ENCODE results near the gene CTDSP2. TPM values are rescaled to one million over a fixed set of nuclear protein-coding genes. Genes with fewer than 3 reads are reported as not detected.
"Not testable (repeated sequence)": the region's sequence is repeated elsewhere in the genome, so short reads cannot be mapped to it uniquely, and the experiment has no call there.

CTDSP2 gene
- total RNA-seq, 1 experiment from 2014 or later, result 78.6 TPM

DNA sequence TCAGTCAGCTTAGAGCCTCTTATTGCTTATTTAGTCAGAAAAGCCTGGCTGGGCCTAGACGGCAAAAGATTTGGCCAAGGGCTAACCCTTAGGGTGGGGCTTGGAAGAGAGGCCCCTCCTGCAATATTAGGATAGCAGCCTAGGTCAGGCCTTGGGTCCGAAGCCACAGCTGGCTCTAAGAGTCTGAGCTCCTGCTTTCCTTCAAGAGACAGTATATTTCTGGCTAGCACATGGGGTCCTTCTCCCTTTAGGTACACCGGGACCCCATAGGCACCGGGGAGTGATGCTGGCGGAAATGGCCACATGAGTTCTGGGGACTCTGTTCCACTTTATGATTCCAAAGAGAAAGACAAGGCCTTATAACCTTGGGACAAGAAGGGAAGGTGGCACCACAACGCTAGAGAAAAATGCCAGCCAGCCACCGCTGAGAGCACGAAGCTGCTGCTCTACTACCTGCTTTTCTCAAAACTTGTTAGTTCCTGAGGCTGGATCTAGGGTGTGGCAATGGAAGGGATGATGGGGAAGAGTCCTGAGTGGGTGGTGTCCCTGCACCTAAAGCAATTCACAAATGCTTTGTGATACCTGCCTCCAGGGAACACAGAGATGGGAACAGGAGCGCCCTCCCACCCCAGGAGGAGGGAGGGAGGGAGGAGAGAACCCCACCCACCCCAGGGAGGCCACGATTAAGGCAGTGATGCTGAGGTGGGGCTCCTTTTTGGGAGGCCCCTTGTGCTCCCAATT is 24.9 kb downstream of the CTDSP2 start:
- DNase-seq (ENCODE audit: low spot score), result no peak
- in situ Hi-C loops (cut with HindIII; ENCODE audit: low sequenced_read_pairs), result no loop called here

DNA sequence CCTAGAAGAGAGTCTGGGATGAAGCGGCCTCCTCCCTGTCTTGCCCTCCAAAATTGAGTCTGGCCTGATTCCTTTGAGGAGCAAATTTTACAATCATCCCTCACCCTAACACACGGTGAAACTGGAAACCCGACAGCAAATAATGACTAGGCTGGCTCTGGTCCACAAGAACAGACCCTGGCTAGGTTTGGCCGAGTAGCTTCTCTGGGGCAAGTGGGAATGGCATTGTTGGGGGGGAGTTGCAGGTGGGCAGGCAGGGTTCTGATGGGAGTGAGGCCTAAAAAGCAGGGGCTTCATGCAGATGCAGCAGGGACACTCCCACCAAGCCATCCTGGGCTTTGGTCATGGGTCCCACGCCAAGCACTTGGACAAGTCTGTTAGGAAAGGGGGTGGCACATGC is 25.5 kb downstream of the CTDSP2 start:
- in situ Hi-C loops (cut with HindIII; ENCODE audit: low sequenced_read_pairs); DNase-seq (ENCODE audit: low spot score): not testable (repeated sequence)

DNA sequence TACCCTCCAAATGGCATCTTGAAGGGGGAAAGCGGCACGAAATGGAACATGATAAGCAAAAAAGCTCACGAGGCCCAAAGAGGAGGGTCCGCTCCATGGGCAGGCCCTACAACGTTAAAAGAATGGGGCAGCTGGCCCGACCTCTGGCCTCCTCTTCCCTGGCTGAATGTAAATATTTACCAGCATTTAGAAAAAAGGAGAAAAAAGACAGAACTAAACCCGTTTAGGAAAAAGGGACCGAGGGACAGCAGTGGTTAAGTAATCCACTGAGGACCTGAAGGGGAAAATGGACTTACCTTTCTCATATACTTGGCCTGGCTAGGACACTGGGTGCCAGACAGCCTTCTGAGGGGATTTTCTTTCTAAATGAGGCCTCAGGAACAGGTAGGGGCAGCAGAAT is 26.4 kb downstream of the CTDSP2 start:
- DNase-seq (ENCODE audit: low spot score); in situ Hi-C loops (cut with HindIII; ENCODE audit: low sequenced_read_pairs): not testable (repeated sequence)

DNA sequence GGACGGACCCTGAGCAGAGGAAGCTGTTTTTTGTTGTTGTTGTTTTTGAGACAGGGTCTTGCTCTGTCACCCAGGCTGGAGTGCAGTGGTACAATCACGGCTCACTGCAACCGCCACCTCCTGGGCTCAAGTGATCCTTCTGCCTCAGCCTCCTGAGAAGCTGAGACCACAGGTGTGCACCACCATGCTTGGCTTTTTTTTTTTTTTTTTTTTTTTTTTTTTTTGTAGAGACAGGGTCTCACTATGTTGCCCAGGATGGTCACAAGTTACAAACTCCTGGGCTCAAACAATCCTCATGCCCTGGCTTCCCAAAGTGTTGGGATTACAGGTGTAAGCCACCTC is 28.6 kb downstream of the CTDSP2 start:
- in situ Hi-C loops (cut with HindIII; ENCODE audit: low sequenced_read_pairs); DNase-seq (ENCODE audit: low spot score): not testable (repeated sequence)

DNA sequence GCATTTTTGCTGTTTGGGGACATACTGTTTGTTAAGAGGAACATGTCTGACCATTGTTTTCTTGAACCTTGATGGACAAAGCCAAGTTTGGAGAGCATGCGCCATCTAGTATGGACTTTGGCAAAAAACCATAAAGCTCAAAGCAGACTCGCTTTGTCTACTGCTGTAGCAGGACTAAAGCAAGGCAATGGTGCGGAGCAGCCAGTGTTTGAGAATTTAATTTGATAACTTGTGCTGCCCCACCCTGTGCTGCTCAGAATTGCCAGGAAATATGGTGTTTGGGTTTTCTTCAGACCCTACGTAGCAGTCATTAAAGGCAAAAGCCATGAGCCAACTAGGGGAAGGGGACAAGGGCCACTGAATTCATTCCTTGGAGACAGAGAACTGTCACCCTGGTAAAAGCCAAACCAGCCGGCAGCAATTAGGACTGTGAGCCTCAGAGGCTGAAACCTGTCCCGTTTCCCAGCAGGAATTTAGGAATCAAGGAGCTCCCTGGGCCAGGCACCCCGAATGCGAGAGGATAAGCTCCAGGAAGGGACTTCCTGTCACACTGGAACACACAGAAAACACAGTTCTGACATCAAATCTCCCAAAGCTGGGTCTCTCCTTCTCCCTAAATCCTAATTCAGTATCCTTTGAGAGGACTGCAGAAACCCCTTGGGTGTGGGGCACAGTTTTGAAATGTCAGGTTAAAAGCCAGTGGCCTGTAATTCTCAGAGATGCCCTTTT is 29.1 kb downstream of the CTDSP2 start:
- in situ Hi-C loops (cut with HindIII; ENCODE audit: low sequenced_read_pairs), result no loop called here
- DNase-seq (ENCODE audit: low spot score), result no peak

DNA sequence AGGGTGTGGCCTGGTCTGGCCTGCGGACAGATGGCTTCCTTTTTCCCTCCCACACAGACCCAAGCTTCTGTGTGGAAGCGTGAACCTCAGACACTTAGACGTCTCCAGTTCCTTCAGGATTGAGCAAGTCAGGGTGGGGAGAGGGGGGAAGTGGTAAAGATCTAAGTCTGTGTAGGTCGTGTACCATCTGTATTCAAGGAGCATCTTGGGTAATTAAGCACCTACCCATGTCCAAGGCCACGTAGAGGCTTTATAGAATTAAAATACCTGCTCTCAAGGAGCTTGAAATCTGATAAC is 29.7 kb downstream of the CTDSP2 start:
- DNase-seq (ENCODE audit: low spot score), result no peak
- in situ Hi-C loops (cut with HindIII; ENCODE audit: low sequenced_read_pairs), result no loop called here

DNA sequence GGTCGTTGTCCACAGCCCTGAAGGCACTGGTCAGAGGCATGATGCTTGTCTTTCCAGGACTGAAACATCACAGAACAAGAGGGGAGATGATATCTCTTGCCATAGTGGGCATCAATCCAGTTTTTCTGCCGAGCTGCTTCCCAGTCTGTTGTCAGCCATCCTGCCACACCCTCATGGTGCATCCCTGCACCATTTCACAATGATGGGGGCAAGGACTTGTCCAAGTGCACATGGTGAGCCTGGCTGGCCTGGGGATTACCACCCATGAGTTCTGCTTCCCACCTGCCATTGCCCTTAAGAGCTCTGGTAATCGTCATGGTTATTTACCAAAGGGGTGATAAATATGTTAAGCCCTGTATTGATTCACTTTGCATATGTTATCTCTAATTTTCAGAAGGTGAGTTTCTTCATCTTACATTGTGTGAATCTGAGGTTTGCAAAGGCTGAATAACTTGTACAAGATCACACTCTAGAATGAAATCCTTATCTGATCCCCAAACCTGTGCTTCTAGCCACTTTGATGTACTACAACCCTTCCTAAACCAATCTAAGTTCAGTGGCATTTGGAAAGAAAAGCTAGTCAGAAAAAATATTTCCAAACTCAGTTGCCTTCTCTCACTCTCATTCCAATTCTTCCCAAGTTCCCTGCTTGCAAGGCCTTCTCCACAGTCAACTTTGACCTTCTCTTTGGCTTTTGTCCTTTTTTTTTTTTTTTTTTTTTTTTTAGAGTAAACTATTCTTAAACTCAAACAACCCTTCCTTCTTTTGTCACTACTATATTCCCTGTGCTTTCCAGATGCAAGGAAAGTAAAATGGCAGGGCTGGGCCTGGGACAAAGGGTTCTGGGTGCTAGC is 30.3 kb downstream of the CTDSP2 start:
- DNase-seq (ENCODE audit: low spot score), result no peak
- in situ Hi-C loops (cut with HindIII; ENCODE audit: low sequenced_read_pairs), result no loop called here

DNA sequence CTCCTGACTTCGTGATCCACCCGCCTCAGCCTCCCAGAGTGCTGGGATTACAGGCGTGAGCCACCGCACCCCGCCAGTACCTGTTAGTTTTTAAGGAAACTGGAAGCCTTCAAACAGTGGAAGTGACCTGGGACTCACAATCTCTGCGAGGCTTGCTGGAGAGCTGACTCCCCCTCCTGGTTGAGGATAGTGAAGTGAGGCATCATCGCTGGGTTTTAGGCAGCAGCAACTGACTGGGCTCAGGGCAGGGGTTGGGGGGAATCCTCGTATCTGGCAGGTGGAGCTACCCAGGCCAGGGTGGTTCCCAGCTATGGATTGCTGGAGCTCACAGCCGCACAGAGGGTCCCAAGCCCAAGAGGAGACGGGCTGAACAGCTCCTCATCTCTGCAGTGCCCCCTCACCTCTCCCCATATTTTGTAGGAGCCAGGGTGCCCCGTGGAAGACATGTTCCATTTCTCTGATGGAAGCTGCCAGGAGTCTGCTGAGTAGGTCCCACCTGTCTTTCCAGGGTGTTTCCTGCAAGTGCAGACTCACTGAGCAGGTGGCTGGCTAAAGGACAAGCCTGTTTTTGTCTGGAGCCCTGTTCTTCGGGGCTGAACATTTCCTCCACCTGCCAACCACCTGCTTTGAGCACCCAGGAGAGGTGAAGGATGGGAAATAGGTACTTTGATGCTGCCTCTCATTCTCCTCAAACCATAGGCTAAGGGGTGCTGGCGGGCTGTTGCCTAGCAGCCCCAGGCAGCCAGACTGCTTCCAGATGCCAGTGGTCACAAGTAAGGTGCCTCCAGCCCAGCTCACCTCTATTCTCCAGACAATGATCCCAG is 31.1 kb downstream of the CTDSP2 start:
- DNase-seq (ENCODE audit: low spot score), result peak; percentile 62
- in situ Hi-C loops (cut with HindIII; ENCODE audit: low sequenced_read_pairs), result no loop called here

DNA sequence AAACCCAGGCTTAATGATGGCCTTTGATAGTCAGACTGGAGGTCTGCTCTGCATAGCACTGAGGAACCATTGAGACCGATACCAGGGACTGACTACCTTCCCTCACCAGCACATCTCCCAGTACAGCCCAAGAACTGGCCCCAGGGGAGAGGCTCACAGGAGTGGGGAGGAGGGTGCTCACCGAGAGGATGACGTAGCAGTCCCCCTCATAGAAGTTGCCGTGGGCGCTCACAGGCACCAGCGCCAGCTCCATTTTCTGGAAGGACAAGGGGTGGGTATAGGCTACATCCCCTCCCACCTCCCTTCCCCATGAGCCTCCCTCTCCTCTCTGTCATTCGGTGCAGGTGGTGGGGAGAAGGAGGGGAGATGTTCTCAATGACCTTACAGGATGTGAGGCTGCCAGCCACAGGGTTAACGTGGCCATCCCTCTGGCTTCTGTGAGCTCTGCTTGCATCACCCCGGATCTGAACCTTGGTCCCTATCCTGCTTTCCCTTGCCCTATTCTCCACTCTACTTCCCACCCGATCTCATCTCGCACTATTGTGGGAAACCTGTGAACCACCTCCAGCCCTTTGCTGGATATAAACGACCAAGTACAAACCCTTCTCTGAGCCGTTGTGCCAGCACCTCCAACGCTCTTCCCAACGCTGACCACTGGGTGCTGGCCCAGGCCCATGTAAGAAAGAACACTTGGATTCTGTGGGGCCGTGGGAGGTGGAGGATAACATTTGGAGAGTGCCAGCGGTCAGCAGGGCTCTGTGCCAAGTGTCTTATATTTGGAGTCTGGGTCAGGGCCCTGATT is 32.4 kb downstream of the CTDSP2 start:
- no peak for DNase-seq (ENCODE audit: low spot score)
- in situ Hi-C loops (cut with HindIII; ENCODE audit: low sequenced_read_pairs), result no loop called here

DNA sequence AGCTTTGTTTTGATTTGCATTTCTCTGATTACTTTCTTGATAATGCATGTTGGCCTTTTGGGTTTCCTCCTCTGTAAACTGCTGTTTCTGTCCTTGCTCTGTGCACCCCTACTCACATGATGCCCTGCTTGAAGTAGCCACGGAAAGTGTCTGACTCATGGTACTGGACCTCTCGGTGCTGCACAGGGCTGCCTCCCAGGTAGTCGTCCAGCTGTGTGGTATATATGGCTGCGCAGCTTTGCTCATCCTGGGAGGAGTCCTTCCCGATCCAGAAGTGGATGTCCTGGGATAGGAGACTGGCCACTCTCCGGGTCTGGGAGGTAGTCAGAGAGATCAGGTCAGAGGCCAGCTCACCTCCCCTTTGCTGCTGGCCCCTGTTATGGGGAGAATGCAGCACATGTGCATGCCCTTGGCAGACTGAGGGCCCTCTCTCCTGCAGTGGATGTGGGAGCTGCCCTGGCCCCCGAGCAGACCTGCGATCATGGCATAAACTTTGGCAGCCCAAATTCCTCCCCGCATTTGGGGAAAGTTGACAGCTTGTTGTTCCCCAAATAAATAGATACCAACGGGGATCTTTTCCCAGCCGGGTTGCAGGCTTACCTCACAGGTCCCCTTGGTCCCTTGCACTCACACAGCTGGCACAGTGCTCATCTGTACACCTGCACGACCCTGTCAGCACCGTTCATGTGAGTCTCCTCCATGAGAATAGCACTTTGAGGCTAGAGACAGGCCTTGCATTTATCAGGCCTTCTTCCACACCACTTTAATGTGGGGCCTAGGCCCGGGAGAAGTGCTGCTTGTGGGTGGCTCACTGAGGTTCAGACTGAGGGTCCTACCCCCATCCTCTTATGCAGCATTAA is 33.2 kb downstream of the CTDSP2 start:
- DNase-seq (ENCODE audit: low spot score), result no peak
- in situ Hi-C loops (cut with HindIII; ENCODE audit: low sequenced_read_pairs), result no loop called here

DNA sequence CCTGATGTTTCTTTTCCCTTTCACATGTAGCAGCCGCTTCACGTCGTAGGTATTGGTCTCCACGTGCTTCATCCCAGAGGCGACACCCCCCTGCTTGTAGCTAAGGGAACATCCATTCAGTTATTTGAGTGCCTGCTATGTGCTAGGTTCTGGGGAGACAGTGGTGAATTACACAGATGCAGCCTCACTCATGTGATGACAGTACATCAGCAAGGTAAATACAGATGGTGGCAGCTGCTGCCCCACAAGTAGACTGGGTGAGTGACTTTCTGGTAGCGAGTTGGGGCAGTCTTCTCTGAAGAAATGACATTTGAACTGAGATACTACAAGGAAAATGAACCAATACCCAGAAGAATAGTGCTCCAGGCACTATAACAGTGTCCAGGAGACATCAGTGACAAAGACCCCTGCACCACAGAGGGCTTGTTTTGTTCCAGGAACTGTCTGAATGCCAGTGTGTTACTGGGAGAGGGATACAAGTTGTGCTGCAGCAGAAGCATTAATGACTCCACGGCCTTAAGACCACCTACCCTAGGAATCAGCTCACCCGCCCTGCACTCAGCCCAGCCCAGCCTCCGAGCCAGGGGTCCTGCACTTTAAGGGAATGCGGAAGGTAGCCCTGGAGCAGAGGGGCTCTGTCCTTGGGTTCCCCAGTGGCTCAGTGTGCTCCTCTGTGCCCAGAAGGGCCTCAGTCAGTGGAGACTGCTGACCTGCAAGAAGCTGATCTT is 35.3 kb downstream of the CTDSP2 start:
- DNase-seq (ENCODE audit: low spot score), result no peak
- in situ Hi-C loops (cut with HindIII; ENCODE audit: low sequenced_read_pairs), result no loop called here

DNA sequence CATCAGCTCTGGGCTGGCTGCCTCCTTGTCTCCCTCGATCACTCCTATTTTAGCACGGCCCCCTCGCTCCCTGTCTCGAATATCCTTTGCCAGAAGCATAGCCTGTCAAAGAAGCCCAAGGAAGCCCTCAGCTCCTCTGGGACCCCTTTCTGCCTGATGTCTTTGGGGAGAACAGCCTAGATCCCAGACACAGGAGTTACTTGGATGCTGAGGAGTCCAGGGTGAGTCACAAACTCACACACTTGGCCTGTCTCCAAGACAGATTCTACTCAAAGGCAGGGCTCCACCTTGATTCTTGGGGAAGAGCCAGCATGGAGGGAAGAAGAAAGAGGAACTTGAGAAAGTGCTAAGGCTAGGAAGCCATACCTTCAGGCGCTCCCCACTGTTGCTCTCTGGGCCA is 36.1 kb downstream of the CTDSP2 start:
- no peak for DNase-seq (ENCODE audit: low spot score)
- in situ Hi-C loops (cut with HindIII; ENCODE audit: low sequenced_read_pairs), result no loop called here

DNA sequence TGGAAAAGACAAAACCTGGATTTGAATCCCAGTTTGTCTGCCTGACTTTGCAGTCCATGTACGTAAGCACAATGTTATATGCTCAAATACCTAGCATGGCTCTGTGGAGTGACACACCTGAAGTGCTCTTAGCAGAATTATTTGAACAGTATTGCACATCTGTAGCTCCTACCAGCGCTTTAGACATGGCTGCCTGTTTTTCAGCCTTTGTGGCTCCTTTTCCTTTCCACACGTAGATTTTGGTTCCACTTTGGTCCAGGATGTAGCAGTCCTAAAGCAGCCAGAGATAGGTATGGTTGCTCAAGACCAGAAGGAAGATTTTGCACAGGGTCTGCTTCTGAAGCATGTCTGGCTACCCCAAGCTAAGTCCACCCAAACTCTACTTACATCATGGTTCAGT is 37.1 kb downstream of the CTDSP2 start:
- in situ Hi-C loops (cut with HindIII; ENCODE audit: low sequenced_read_pairs), result no loop called here
- DNase-seq (ENCODE audit: low spot score), result no peak

DNA sequence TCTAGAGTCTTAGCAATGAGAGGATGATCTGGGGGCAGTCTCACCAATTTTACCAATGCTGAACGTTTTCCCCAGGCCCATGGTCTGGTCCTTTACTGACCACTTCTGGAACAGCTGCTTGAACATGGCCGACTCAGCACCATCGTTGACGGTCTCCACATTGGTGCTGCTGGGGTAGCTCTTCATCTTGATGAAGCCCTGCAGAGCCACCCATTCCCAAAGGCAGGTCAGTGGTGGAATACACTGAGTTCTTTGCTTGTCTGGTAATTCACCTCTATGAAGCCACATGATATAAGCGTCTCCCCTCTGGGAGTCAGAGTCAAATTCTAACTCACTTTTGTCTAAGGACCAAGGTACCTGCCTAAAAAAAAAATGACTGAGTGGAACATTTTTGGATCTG is 38.2 kb downstream of the CTDSP2 start:
- no peak for DNase-seq (ENCODE audit: low spot score)
- in situ Hi-C loops (cut with HindIII; ENCODE audit: low sequenced_read_pairs), result no loop called here

DNA sequence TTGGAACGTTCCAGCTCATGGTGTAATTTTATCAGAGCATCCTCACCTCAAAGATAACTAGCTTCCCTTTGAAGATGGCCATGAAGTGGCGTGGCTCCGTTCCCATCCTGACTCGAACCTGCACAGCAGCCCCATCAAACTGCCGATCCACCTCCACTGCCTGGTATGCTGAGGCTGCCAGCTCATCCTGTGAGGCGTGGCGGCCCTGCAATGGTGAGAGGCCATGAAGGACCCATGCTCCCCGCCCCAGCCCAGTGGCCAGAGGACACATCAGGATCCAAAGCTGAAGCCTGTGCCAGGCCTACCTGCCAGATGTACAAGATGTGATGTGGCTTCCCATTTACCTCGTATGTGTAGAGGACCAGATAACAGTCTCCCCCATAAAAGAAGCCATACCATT is 39.2 kb downstream of the CTDSP2 start:
- DNase-seq (ENCODE audit: low spot score), result no peak
- in situ Hi-C loops (cut with HindIII; ENCODE audit: low sequenced_read_pairs), result no loop called here

DNA sequence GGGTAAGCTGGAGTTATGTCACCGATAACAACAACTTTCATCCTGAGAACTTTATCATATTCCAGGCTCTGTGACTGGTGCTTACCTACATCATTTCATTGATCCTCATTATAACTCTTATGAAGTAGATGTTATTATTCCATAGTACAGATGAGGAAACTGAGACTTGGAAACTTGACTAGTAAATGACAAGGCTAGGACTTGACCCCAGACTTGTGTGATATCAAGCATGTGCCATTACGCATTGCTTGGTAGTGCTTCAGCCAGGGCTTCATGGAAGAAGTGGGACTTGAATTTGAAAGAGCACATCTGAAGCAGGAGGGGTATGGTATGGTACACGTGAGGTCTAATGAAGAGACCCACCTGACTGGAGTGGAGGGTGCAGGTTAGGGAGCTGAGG is 39.9 kb downstream of the CTDSP2 start:
- in situ Hi-C loops (cut with HindIII; ENCODE audit: low sequenced_read_pairs), result no loop called here
- no peak for DNase-seq (ENCODE audit: low spot score)

DNA sequence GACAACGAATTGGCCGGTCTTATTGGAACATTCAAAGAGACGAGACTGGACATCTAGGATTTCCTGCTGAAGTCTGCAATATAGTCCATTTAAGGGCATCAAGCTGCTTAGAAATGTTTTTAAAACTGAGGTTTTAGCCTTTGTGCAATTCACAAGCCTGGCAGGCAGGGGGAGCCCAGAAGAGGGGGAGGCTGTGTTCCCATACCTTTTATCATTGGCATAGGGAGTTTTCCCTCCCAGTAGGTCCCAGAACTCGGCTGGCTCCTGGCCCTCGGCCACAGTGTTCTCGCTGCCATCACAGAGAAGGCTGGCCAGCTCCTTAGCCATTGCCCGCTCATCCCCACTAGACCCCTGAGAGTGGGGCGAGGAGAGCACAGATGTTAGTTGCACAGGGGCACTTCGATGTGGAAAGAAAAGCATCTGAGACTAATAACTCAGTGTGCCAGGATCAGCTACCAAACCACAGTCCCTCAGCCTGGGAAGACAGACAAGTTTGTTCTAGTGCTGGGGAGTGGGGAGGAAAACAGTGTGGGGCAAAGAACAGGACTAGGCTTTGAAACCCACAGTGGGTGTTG is 43.1 kb downstream of the CTDSP2 start:
- in situ Hi-C loops (cut with HindIII; ENCODE audit: low sequenced_read_pairs), result no loop called here
- DNase-seq (ENCODE audit: low spot score), result peak; percentile 79

Measured in G401 (cell line).